Upper lobe of left lung (tissue), 6 donors: ENCODE measurements around the gene HNRNPL. TPM values are rescaled to one million over a fixed set of nuclear protein-coding genes. Genes with fewer than 3 reads are reported as not detected.

Experiments
- ATAC-seq, 2 donors: fragments of 200-7000 bp; cut with Tn5 transposase; one replicate each; pipeline ENCODE4 v1.9.1; 2022; ENCODE audit warnings: mild to moderate bottlenecking in 2 of 2, moderate library complexity in 2 of 2; ENCODE audit not compliant: low FRiP score in 2 of 2
- DNase-seq, 2 donors: peaks; one replicate each; pipeline ENCODE4 v3.0.0-alpha.2; 2019 to 2020
- H3K27ac ChIP-seq, 4 donors: fragments of 200-600 bp; sonication (generic); one replicate each; pipeline ENCODE4 v1.5.1; 2016 to 2019
- H3K27me3 ChIP-seq, 4 donors: fragments of 200-600 bp; sonication (generic); one replicate each; pipeline ENCODE4 v1.5.1; 2017 to 2019
- H3K36me3 ChIP-seq, 4 donors: fragments of 200-600 bp; sonication (generic); one replicate each; pipeline ENCODE4 v1.5.1; 2016 to 2019
- H3K4me1 ChIP-seq, 4 donors: fragments of 200-600 bp; sonication (generic); one replicate each; pipeline ENCODE4 v1.5.1; 2018 to 2019
- H3K4me3 ChIP-seq, 4 donors: fragments of 200-600 bp; sonication (generic); one replicate each; pipeline ENCODE4 v1.5.1; 2017 to 2019; ENCODE audit warnings: mild to moderate bottlenecking in 2 of 4, moderate library complexity in 1 of 4
- H3K9me3 ChIP-seq, 4 donors: fragments of 200-600 bp; sonication (generic); one replicate each; pipeline ENCODE4 v1.5.1; 2018 to 2019
- CTCF ChIP-seq, 6 experiments: fragments of 450-650 bp in 4 of 6; fragments of 200-600 bp in 2 of 6; sonication (generic) in 2 of 6; IDR thresholded peaks; one replicate each; pipeline ENCODE4 v1.5.1; 2016 to 2019; ENCODE audit warnings: antibody characterized with exemption in 6 of 6
- EP300 ChIP-seq, 4 donors: sonication (generic); formaldehyde crosslinking; IDR thresholded peaks; one replicate each; pipeline ENCODE4 v1.5.1; 2017; ENCODE audit warnings: antibody characterized with exemption in 4 of 4, control low read depth in 2 of 4
- POLR2A ChIP-seq, 4 donors: fragments of 450-650 bp; IDR thresholded peaks; one replicate each; pipeline ENCODE4 v1.5.1; 2016 to 2017; ENCODE audit warnings: antibody characterized with exemption in 4 of 4, mild to moderate bottlenecking in 2 of 4
- POLR2AphosphoS5 ChIP-seq, 2 donors: sonication (generic); formaldehyde crosslinking; IDR thresholded peaks; one replicate each; pipeline ENCODE4 v1.5.1; 2017; ENCODE audit warnings: antibody characterized with exemption in 2 of 2
- WGBS, 2 donors: methylation state at CpG; one replicate each; pipeline ENCODE4 v1.1.5; 2017 to 2018; 5-methylcytosine and 5-hydroxymethylcytosine counted together
- total RNA-seq, 6 donors: library from RNA; depleted of rRNA in 4 of 6; stranded (reverse); fragments of >200 nt in 4 of 6; gene quantifications; one replicate each; pipeline versions ENCODE4 v1.1.0 to v1.2.1, GENCODE V29; 2016 to 2021
- donor health status: DM: no; HTN: no; CAD: no; lungs with moderate emphysema.
- donor health status: DM: no; HTN: yes; CAD: no; lungs with severe emphysema.

HNRNPL gene
- total RNA-seq, 6 donors from 2014 or later, result 156 to 274 (median 178) TPM

GRCh38 chr19:38812841-38813320, 36.9 kb downstream of the HNRNPL start, which contains the start of gene LGALS4:
Gene LGALS4 (minus strand): TSS chr19:38812945. CDS start chr19:38812886, 59 bp downstream.
- DNase-seq, result peak; percentile 37 to 55
- no peaks in the 10 kb centered on the region for H3K27me3 ChIP-seq
- WGBS, 2 donors, result 73 to 76% methylated on average over 15 of the region's 15 CpGs
- peak; percentile 40 to 54 for ATAC-seq
- peaks cover 23 to 36% (median 31%) of the 10 kb centered on the region in 4 donors for H3K36me3 ChIP-seq
- TF ChIP-seq EP300 (IDR thresholded peaks at IDR 0.05) (no peak), POLR2A (IDR thresholded peaks at IDR 0.05) (no peak), POLR2AphosphoS5 (IDR thresholded peaks at IDR 0.05) (no peak), CTCF (IDR thresholded peaks at IDR 0.05) (no peak)
- peak within 1 kb of the TSS in 1 of 4 donors; percentile 54 for H3K27ac ChIP-seq
- peak within 1 kb of the TSS in 1 of 4 donors; percentile 1 for H3K4me3 ChIP-seq
- peaks cover 0 to 9% (median 4%) of the 10 kb centered on the region in 4 donors for H3K4me1 ChIP-seq
- no peaks in the 10 kb centered on the region for H3K9me3 ChIP-seq

- WGBS, 2 donors, result 86 to 88% methylated on average over 15 to 18 of the region's 18 CpGs
- DNase-seq, result no peak
Measured at GRCh38 chr19:38812009-38812840, 37.6 kb downstream of the HNRNPL start.

GRCh38 chr19:38809592-38810252, 40.1 kb downstream of the HNRNPL start:
- peaks cover 0 to 5% (median under 1%) of the 10 kb centered on the region in 4 donors for H3K36me3 ChIP-seq
- H3K4me1 ChIP-seq, result peaks cover 0 to 18% (median 6%) of the 10 kb centered on the region in 4 donors
- no peak for ATAC-seq
- no peak for DNase-seq
- H3K9me3 ChIP-seq, result no peaks in the 10 kb centered on the region
- TF ChIP-seq POLR2A (IDR thresholded peaks at IDR 0.05) (no peak), EP300 (IDR thresholded peaks at IDR 0.05) (no peak), POLR2AphosphoS5 (IDR thresholded peaks at IDR 0.05) (no peak), CTCF (IDR thresholded peaks at IDR 0.05) (no peak)
- no peak overlapping the region for H3K4me3 ChIP-seq
- no peak overlapping the region for H3K27ac ChIP-seq
- H3K27me3 ChIP-seq, result no peaks in the 10 kb centered on the region
- WGBS, 2 donors, result 95% methylated on average over 8 of the region's 8 CpGs

More at GRCh38 chr19:38812009-38812840, 37.6 kb downstream of the HNRNPL start:
- peak overlapping the region in 1 of 4 donors; percentile 54 for H3K27ac ChIP-seq
- H3K36me3 ChIP-seq, result peaks cover 20 to 30% (median 24%) of the 10 kb centered on the region in 4 donors
- ATAC-seq, result no peak
- no peaks in the 10 kb centered on the region for H3K27me3 ChIP-seq
- H3K4me3 ChIP-seq, result peak overlapping the region in 1 of 4 donors; percentile 1
- no peaks in the 10 kb centered on the region for H3K9me3 ChIP-seq
- peaks cover 0 to 13% (median 4%) of the 10 kb centered on the region in 4 donors for H3K4me1 ChIP-seq
- no peak for TF ChIP-seq EP300 (IDR thresholded peaks at IDR 0.05)
- TF ChIP-seq POLR2A (IDR thresholded peaks at IDR 0.05), result no peak
- TF ChIP-seq CTCF (IDR thresholded peaks at IDR 0.05), result no peak
- no peak for TF ChIP-seq POLR2AphosphoS5 (IDR thresholded peaks at IDR 0.05)

- Histone ChIP-seq H3K4me3 (no peak overlapping the region), H3K27ac (peak overlapping the region in 1 of 4 donors; percentile 73), H3K4me1 (peaks cover 0 to 18% (median 6%) of the 10 kb centered on the region in 4 donors), H3K9me3 (no peaks in the 10 kb centered on the region), H3K36me3 (peaks cover 0 to 2% (median 0%) of the 10 kb centered on the region in 4 donors), H3K27me3 (no peaks in the 10 kb centered on the region)
- ATAC-seq, result no peak
- DNase-seq, result no peak
- TF ChIP-seq EP300 (IDR thresholded peaks at IDR 0.05) (no peak), POLR2AphosphoS5 (IDR thresholded peaks at IDR 0.05) (no peak), POLR2A (IDR thresholded peaks at IDR 0.05) (no peak), CTCF (IDR thresholded peaks at IDR 0.05) (no peak)
- 91 to 92% methylated on average over 17 of the region's 17 CpGs for WGBS, 2 donors
Measured at GRCh38 chr19:38808741-38809140, 41.0 kb downstream of the HNRNPL start.
